Cardiac muscle cell (in vitro differentiated cells and primary cell): ENCODE results near the gene ZNF24. TPM values are rescaled to one million over a fixed set of nuclear protein-coding genes. Genes with fewer than 3 reads are reported as not detected.

Experiments used
- DNase-seq, 2 donors: peaks; one replicate each; pipeline versions ENCODE4 v3.0.0 to v3.0.0-alpha.2; 2010 to 2017; ENCODE audit warnings: low read depth in 1 of 2, low spot score in 1 of 2
- H3K27ac ChIP-seq: fragments of 200-600 bp; sonication (generic); 2 replicates; pipeline ENCODE4 v1.5.1; 2016
- H3K27me3 ChIP-seq: fragments of 200-600 bp; sonication (generic); 2 replicates; pipeline ENCODE4 v1.6.0; 2016; ENCODE audit warnings: control low read depth
- H3K36me3 ChIP-seq: fragments of 200-600 bp; sonication (generic); 2 replicates; pipeline ENCODE4 v1.5.1; 2016; ENCODE audit warnings: control low read depth
- H3K4me1 ChIP-seq: fragments of 200-600 bp; sonication (generic); 2 replicates; pipeline ENCODE4 v1.8.1; 2017; ENCODE audit warnings: low read depth, mild to moderate bottlenecking, mixed run types
- H3K4me3 ChIP-seq: fragments of 200-600 bp; sonication (generic); 2 replicates; pipeline ENCODE4 v1.5.1; 2016; ENCODE audit warnings: mild to moderate bottlenecking
- H3K9me3 ChIP-seq: fragments of 200-600 bp; sonication (generic); 2 replicates; pipeline ENCODE4 v1.5.1; 2017; ENCODE audit warnings: low read depth, mild to moderate bottlenecking, control low read depth
- polyA plus RNA-seq: library from polyadenylated mRNA; unstranded; fragments of >200 nt; fragmentation: Nextera tagmentation; extraction: Ambion mirVana; gene quantifications from 2 replicates; pipeline ENCODE4 v1.2.1, GENCODE V29; 2016
- total RNA-seq: library from RNA; depleted of rRNA; stranded (reverse); fragments of >200 nt; gene quantifications from 2 replicates; pipeline ENCODE4 v1.2.3, GENCODE V29; 2016
- TF ChIP-seq, protein P1 (sequence below): IDR thresholded peaks from 2 replicates; pipeline ENCODE4 v1.5.1; 2012; ENCODE audit warnings: low read depth, mild to moderate bottlenecking, low read length

Gene ZNF24
- total and polyA plus RNA-seq, 2 experiments from 2014 or later = 38.5 to 41.1 TPM

DNA sequence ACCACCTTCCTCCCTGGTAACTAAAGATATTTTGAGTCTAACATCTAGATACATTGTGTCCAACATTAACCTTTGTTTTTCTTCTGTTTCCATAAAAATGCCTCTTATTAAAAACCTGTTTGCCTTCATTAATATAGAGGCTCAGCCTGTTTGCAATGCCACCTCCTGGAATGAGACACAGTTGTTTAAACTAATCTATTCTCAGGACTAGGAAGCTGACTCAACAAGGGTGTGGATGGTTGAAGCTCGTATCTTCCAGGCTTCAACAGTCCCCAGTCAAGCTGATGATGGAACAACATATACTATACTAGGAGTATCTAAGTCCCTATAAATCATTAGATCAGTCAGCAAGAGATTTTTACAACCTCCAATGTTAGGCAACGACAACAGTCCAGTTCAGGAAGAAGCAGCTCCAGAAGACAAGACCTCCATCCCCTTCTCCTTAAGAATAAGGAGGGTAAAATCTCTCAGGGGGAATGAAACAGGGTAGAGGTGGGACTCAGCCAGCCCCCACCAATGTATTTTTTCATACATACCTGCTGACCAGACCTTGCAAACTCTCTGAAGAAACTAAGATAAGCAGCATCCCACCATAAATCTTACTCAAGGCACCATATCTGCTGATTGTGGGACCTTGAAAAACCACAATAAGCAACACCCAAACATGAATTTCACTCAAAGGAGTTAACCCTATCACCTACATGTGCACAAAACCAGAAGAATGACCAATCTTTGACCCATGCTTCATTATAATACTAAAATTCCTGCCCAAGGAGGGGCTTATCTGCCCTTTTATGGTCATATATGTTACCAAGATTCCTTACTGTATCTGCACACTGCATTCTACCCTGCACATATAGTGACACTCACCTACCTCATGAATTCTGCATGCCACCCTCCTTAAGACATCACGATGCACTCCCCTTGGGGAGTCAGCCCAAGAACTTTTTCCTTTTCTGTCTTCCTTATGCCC lies 21.4 kb downstream of the ZNF24 start:
- no peaks in the 10 kb centered on the region for H3K36me3 ChIP-seq
- H3K27me3 ChIP-seq = no peaks in the 10 kb centered on the region
- H3K4me3 ChIP-seq = no peak overlapping the region
- no peak for DNase-seq
- no peaks in the 10 kb centered on the region for H3K4me1 ChIP-seq
- TF ChIP-seq, protein P1, sequence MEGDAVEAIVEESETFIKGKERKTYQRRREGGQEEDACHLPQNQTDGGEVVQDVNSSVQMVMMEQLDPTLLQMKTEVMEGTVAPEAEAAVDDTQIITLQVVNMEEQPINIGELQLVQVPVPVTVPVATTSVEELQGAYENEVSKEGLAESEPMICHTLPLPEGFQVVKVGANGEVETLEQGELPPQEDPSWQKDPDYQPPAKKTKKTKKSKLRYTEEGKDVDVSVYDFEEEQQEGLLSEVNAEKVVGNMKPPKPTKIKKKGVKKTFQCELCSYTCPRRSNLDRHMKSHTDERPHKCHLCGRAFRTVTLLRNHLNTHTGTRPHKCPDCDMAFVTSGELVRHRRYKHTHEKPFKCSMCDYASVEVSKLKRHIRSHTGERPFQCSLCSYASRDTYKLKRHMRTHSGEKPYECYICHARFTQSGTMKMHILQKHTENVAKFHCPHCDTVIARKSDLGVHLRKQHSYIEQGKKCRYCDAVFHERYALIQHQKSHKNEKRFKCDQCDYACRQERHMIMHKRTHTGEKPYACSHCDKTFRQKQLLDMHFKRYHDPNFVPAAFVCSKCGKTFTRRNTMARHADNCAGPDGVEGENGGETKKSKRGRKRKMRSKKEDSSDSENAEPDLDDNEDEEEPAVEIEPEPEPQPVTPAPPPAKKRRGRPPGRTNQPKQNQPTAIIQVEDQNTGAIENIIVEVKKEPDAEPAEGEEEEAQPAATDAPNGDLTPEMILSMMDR = no peak
- no peak overlapping the region for H3K27ac ChIP-seq
- H3K9me3 ChIP-seq = no peaks in the 10 kb centered on the region

DNA sequence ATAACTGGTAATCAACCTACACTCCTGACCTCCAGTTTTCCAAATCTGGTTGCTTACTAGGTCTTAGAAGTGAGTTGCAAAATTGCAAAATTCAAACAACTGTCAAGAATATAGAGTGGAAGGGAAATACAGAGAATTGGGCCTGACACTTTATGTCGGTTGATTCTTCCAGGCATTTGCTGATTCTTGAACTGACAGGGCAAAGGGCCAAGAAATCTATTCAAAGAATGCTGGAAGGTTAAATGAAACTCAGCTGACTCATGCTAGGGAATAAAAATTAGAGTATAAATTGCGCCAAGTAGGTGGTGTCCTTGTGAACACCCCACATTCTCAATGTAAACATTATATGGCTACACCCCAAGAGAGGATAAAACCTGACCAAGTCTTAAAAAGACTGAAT lies 32.7 kb downstream of the ZNF24 start:
- peaks cover 6% of the 10 kb centered on the region for H3K36me3 ChIP-seq

GRCh38 chr18:35306588-35307250 lies 37.5 kb downstream of the ZNF24 start:
- H3K36me3 ChIP-seq = peaks cover 12% of the 10 kb centered on the region
- no peaks in the 10 kb centered on the region for H3K9me3 ChIP-seq
- no peak overlapping the region for H3K27ac ChIP-seq
- no peaks in the 10 kb centered on the region for H3K4me1 ChIP-seq
- TF ChIP-seq, protein P1 = no peak
- no peaks in the 10 kb centered on the region for H3K27me3 ChIP-seq
- no peak overlapping the region for H3K4me3 ChIP-seq
- no peak for DNase-seq

More for the DNA sequence above, 32.7 kb downstream of the ZNF24 start:
- Histone ChIP-seq H3K27ac (no peak overlapping the region), H3K4me1 (no peaks in the 10 kb centered on the region), H3K27me3 (no peaks in the 10 kb centered on the region), H3K4me3 (no peak overlapping the region), H3K9me3 (no peaks in the 10 kb centered on the region)
- TF ChIP-seq, protein P1 = no peak
- DNase-seq = peak in 1 of 2 donors; percentile 51

DNA sequence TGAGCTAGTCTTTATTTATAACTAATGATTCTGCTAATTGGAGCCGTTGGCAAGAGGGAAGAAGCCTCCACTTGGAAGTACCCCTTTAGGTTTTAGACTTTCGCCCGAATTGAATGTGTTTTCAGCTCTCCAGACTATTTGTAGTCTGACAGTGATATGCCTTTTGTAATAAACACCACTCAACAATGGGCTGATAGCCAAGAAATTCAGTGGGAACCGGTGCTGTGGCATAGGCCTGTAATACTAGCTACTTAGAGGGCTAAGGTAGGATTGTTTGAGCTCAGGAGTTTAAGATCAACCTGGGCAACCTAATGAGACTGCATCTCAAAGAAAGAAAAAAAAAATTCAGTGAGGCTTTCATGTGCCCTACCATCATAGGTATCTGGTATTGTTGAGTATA lies 40.6 kb downstream of the ZNF24 start:
- H3K27me3 ChIP-seq = no peaks in the 10 kb centered on the region
- H3K36me3 ChIP-seq = peaks cover 15% of the 10 kb centered on the region
- no peak overlapping the region for H3K4me3 ChIP-seq
- no peaks in the 10 kb centered on the region for H3K4me1 ChIP-seq
- H3K9me3 ChIP-seq = no peaks in the 10 kb centered on the region
- H3K27ac ChIP-seq = no peak overlapping the region
- TF ChIP-seq, protein P1 = no peak
- no peak for DNase-seq

- DNase-seq = no peak
- no peaks in the 10 kb centered on the region for H3K27me3 ChIP-seq
- TF ChIP-seq, protein P1 = no peak
- H3K9me3 ChIP-seq = no peaks in the 10 kb centered on the region
- H3K4me1 ChIP-seq = no peaks in the 10 kb centered on the region
- H3K36me3 ChIP-seq = peaks cover 7% of the 10 kb centered on the region
- H3K4me3 ChIP-seq = no peak overlapping the region
- no peak overlapping the region for H3K27ac ChIP-seq
Observed at GRCh38 chr18:35296060-35296459, 48.2 kb downstream of the ZNF24 start.
